ENCODE data around the gene DENND1A.

- TF ChIP-seq CTCF (IDR thresholded peaks at IDR 0.05) (no peak), EP300 (IDR thresholded peaks at IDR 0.05) (no peak)
These were observed 245.4 kb downstream of the DENND1A start for GRCh38 chr9:123684393-123685149.
